ENCODE data around the gene HERC5.
A peak's percentile ranks its signal among the peaks of the same experiment; 100 is the strongest.
"Not testable (repeated sequence)": the region's sequence is repeated elsewhere in the genome, so short reads cannot be mapped to it uniquely, and the experiment has no call there.

The HERC5 gene

GRCh38 chr4:88456670-88457306 is at the start of gene HERC5:
HERC5 (plus strand) TSS chr4:88457119; CDS start chr4:88457270, 151 bp downstream.
- DNase-seq (ENCODE audit: low read depth in 4 of 4, low spot score in 1 of 4): peak; percentile 69 to 77 (median 72)

- DNase-seq (ENCODE audit: low read depth in 4 of 4, low spot score in 1 of 4): no peak
These were observed 47.7 kb upstream of the HERC5 start for GRCh38 chr4:88409206-88409605.

DNA sequence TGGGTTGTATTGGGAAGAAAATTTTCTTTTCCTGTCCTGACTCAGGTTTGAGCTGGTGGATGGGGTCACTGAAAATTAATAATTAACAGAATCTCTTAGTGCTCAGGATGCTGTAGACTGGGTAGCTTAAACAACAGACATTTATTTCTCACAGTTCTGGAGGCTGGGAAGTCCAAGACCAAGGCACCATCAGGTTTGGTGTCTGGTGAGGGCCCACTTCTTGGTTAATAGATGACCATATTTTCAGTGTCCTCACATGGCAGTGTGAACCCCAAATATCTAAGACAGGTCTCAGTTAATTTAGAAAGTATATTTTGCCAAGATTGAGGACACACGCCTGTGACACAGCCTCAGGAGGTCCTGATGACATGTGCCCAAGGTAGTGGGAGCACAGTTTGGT is 47.1 kb upstream of the HERC5 start:
- DNase-seq (ENCODE audit: low read depth in 4 of 4, low spot score in 1 of 4): no peak

GRCh38 chr4:88411491-88412096 is 45.3 kb upstream of the HERC5 start:
- peak in 1 of 4 experiments; percentile 1 for DNase-seq (ENCODE audit: low read depth in 4 of 4, low spot score in 1 of 4)

DNA sequence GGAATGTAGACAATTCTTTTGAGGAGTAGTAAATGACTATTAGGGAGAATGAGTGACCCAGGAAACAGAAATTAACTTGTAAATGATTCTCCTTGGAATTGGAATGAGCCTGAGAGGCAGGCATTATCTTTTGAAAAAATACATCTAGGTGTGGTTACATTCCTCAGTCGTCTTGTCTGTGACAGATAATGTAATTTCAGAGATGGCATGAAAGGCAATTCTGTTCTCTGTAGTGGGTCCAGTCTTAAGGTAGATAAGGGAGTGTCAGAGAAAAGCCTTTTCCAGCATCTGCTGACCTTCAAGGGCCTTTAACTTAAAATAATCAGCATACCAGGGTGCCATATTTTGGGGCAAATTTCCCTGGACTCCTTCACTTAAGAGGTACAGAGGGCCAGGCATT is 43.1 kb upstream of the HERC5 start:
- DNase-seq (ENCODE audit: low read depth in 4 of 4, low spot score in 1 of 4): no peak

GRCh38 chr4:88414755-88415154 is 42.2 kb upstream of the HERC5 start:
- no peak for DNase-seq (ENCODE audit: low read depth in 4 of 4, low spot score in 1 of 4)

GRCh38 chr4:88415982-88416381 is 40.9 kb upstream of the HERC5 start:
- DNase-seq (ENCODE audit: low read depth in 4 of 4, low spot score in 1 of 4): no peak

DNA sequence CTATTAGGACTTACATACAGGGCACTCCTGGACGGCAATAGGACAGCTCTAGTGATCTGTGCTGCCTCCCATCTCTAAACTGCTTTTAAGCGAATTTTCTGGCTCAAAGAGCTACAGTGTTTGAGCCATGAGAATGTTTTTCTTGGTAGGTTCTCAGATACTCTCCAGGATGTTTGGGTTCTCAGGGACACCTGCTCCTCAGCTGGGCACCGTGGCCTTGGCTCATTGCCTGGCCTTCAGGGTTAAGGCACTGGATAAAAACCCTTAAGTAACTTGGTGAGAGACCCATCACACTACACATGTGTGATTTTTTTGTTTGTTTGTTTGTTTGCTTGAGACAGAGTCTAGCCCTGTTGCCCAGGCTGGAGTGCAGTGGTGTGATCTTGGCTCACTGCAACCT is 38.5 kb upstream of the HERC5 start:
- no peak for DNase-seq (ENCODE audit: low read depth in 4 of 4, low spot score in 1 of 4)

GRCh38 chr4:88419874-88420273 is 37.0 kb upstream of the HERC5 start:
- no peak for DNase-seq (ENCODE audit: low read depth in 4 of 4, low spot score in 1 of 4)

DNA sequence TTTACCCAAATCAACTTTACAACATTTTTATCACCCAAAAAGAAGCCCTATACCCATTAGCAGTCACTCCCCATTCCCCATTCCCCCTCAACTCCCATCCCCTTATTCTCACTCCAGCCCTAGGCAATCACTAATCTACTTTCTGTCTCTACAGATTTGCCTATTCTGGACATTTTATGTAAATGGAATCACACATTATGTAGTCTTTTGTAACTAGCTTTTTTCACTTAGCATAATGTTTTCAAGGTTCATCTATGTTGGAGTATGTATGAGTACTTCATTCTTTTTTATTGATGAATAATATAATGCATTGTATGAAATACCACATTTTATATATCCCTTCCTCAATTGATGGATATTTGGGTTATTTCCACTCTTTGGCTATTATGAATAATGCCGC is 36.1 kb upstream of the HERC5 start:
- no peak for DNase-seq (ENCODE audit: low read depth in 4 of 4, low spot score in 1 of 4)

DNA sequence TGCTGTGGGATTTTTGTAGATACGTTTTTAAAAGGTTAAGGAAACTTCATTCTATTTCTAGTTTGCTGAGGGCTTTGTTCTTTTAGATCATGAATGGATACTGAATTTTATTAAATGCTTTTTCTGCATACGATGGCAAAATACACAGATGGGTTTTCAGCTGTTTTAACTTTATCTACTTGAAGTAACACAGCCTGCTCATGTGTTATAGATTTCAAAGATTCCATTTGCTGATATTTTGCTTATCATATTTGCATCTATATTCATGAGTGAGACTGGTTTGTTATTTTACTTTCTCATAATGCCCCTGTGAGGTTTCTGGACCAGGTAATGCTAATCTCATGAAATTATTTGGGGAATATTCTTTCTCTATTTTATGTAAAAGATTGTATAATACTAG is 34.5 kb upstream of the HERC5 start:
- DNase-seq (ENCODE audit: low read depth in 4 of 4, low spot score in 1 of 4): no peak

DNA sequence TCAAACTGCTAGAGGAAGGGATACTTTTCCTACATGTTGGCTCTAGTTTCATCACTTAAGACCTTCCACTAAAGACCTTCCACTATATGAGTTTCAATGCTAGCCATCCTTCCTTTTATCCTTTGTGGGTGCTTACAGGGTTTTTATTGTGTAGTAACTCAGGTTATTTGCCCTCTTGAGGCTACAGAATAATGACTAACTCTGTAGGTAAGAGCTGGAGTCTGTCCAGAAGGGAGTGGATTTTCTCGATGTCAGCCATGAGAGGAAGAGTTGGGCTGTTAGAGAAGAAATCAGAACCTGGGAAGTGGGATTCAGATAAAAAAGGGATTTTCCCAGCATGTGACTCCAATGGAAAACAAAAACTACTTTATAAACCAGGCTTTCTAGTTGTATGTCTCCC is 27.5 kb upstream of the HERC5 start:
- DNase-seq (ENCODE audit: low read depth in 4 of 4, low spot score in 1 of 4): no peak

DNA sequence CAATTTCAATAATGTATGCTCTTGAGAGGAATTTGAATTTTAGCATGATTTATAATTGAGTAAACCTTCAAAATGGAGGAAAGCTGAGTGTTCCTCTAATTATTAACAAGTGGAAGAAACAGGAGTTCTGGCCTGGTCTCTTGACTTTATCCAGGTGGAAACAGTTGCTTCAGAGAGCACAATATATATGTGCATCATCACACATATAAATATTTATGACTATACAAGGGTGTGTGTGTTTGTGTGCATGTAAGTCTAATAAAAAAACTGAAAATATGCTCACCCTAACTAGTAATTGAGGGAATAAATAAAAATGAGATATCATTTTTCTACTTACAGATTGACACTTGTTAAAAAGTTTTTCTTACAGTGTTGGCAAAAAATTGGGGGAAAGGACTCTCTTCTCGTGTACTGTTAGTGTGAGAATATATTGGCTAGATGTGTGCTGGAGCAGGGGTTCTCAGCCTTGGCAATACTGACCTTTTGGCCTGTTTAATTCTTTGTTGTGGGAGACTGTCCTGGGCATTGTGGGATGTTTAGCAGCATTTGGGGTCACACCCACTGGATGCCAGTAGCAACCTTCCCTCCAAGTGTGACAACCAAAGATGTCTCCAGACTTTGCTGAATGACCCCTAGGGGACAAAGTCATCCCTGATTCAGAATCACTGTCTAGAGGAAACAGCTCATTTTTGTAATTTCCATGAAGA is 20.8 kb upstream of the HERC5 start:
- DNase-seq (ENCODE audit: low read depth in 4 of 4, low spot score in 1 of 4): no peak

DNA sequence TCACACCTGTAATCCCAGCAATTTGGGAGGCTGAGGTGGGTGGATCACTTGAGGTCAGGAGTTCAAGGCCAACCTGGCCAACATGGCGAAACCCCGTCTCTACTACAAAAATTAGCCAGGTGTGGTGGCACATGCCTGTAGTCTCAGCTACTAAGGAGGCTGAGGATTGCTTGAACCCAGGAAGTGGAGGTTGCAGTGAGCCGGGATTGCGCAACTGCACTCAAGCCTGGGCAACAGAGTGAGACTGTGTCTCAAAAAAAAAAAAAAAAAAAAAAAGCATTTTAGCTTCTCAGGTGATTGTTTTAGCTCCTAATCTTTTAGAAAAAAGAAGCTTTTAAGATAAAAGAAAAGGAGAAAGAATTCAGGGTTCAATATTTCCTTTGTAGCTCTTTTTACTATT is 19.0 kb upstream of the HERC5 start:
- not testable (repeated sequence) for DNase-seq (ENCODE audit: low read depth in 4 of 4, low spot score in 1 of 4)

DNA sequence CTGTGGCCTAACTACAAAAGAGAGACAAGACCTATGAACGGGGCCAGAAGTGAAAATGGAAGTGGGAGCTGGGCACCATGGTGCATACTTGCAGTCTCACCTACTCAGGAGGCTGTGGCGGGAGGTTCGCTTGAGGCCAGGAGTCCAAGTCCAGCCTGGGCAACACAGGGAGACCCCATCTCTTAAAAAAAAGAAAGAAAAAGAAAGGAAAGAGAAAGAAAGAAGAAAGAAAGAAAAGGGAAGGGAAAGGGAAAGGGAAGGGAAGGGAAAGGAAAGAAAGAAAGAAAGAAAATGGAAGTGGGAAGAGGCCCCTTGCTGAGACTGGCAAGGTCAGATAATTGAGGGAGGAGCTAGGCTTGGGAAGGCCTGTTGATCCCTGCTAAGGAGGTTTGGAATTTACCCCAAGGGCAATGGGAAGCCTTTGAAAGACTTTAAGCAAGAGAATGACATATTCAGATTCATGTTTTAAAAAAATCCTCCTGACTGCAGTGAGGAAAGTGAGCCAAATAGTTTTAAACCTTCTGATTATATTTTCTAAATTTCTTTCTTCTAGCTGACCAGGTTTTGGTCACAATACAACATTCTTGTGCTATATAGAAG is 17.7 kb upstream of the HERC5 start:
- DNase-seq (ENCODE audit: low read depth in 4 of 4, low spot score in 1 of 4): no peak

GRCh38 chr4:88440146-88440545 is 16.8 kb upstream of the HERC5 start:
- DNase-seq (ENCODE audit: low read depth in 4 of 4, low spot score in 1 of 4): no peak

- no peak for DNase-seq (ENCODE audit: low read depth in 4 of 4, low spot score in 1 of 4)
These were observed 15.2 kb upstream of the HERC5 start for GRCh38 chr4:88441696-88442095.

DNA sequence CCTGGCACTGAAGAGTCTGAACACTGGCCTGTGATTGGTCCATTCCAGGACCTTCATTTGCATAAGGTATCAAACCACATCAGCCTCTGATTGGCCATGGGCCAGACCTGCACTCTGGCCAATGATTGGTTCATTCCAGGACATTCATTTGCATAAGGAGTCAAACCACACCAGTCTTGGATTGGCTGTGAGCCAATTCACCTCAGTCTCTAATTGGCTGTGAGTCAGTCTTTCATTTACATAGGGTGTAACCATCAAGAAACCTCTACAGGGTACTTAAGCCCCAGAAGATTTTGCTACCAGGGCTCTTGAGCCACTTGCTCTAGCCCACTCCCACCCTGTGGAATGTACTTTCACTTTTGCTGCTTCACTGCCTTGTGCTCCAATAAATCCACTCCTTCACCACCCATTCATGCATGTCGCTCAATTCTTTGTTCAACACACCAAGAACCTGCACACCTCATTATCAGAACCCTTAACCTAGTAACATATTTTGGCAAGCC is 14.2 kb upstream of the HERC5 start:
- no peak for DNase-seq (ENCODE audit: low read depth in 4 of 4, low spot score in 1 of 4)

DNA sequence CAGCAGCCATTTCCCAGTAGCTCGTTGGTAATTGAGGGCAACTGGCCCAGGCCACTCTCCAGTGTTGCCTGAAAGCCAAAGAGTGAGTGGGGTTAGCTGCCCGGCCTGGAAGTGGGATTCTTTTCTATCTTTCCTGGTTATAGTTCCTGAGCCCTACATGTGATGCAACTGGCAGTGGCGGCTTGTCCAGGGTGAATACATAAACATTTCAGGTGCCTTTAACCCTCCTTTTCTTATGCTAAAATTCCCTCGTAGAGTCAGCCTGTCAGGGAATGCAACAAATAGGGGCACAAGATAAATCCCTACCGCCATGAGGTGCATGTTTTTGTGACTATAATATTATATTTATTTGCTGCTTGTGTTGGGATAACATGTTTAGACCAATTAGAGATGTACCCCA is 13.4 kb upstream of the HERC5 start:
- no peak for DNase-seq (ENCODE audit: low read depth in 4 of 4, low spot score in 1 of 4)

GRCh38 chr4:88445252-88445651 is 11.7 kb upstream of the HERC5 start:
- no peak for DNase-seq (ENCODE audit: low read depth in 4 of 4, low spot score in 1 of 4)

GRCh38 chr4:88446124-88446523 is 10.8 kb upstream of the HERC5 start:
- no peak for DNase-seq (ENCODE audit: low read depth in 4 of 4, low spot score in 1 of 4)

Measured in stimulated activated CD4-positive, alpha-beta T cell treated with anti-CD3 and anti-CD28 coated beads, Interleukin-1b, Interleukin-23, amount 100 ng/mL, for 24 hours (primary cell).